HUES48 (cell line): ENCODE data around the gene HYAL3.
"Not testable (repeated sequence)": the region's sequence is repeated elsewhere in the genome, so short reads cannot be mapped to it uniquely, and the experiment has no call there.

ENCODE experiments used
- H3K27ac ChIP-seq: one replicate; pipeline ENCODE4 v1.7.0; 2013; ENCODE audit warnings: low read depth, low read length, inconsistent platforms
- H3K27me3 ChIP-seq: 2 replicates; pipeline ENCODE4 v1.6.1; 2013; ENCODE audit warnings: mild to moderate bottlenecking, low read length; ENCODE audit not compliant: control insufficient read depth, insufficient read depth
- H3K36me3 ChIP-seq: 2 replicates; pipeline ENCODE4 v1.6.1; 2013; ENCODE audit warnings: low read length; ENCODE audit not compliant: control insufficient read depth, insufficient read depth
- H3K4me1 ChIP-seq: 2 replicates; pipeline ENCODE4 v1.6.1; 2013; ENCODE audit warnings: mild to moderate bottlenecking, low read length; ENCODE audit not compliant: control insufficient read depth, insufficient read depth
- H3K4me3 ChIP-seq: 2 replicates; pipeline ENCODE4 v1.5.1; 2013; ENCODE audit warnings: mild to moderate bottlenecking, low read depth, low read length
- H3K9ac ChIP-seq: 2 replicates; pipeline ENCODE4 v1.6.1; 2013; ENCODE audit warnings: mild to moderate bottlenecking, low read depth, low read length, moderate library complexity
- H3K9me3 ChIP-seq: 2 replicates; pipeline ENCODE4 v1.6.1; 2013; ENCODE audit warnings: low read length; ENCODE audit not compliant: control insufficient read depth, insufficient read depth

HYAL3 gene

GRCh38 chr3:50246517-50246954 is 52.7 kb downstream of the HYAL3 start:
- peak overlapping the region; percentile 95 for H3K27ac ChIP-seq
- H3K9ac ChIP-seq: peak overlapping the region; percentile 46; the same call in 1 of the 2 replicates
- no peaks in the 10 kb centered on the region for H3K9me3 ChIP-seq
- H3K27me3 ChIP-seq: no peaks in the 10 kb centered on the region
- peaks cover 14% of the 10 kb centered on the region for H3K36me3 ChIP-seq
- H3K4me1 ChIP-seq: peaks cover 44% of the 10 kb centered on the region
- H3K4me3 ChIP-seq: no peak overlapping the region

- Histone ChIP-seq H3K27me3 (no peaks in the 10 kb centered on the region), H3K4me3 (peak overlapping the region; percentile 31), H3K36me3 (peaks cover 9% of the 10 kb centered on the region), H3K9ac (peak overlapping the region; percentile 46; the same call in 1 of the 2 replicates), H3K27ac (peak overlapping the region; percentile 95), H3K4me1 (peaks cover 48% of the 10 kb centered on the region), H3K9me3 (no peaks in the 10 kb centered on the region)
Observed at GRCh38 chr3:50245831-50246516, 53.2 kb downstream of the HYAL3 start.

GRCh38 chr3:50245251-50245745 is 53.9 kb downstream of the HYAL3 start:
- Histone ChIP-seq H3K36me3 (peaks cover 9% of the 10 kb centered on the region), H3K27me3 (no peaks in the 10 kb centered on the region), H3K27ac (peak overlapping the region; percentile 95), H3K9me3 (no peaks in the 10 kb centered on the region), H3K4me3 (peak overlapping the region; percentile 31; the same call in 1 of the 2 replicates), H3K9ac (peak overlapping the region; percentile 28; the same call in 1 of the 2 replicates), H3K4me1 (peaks cover 52% of the 10 kb centered on the region)

GRCh38 chr3:50244813-50245212 is 54.4 kb downstream of the HYAL3 start:
- H3K27me3 ChIP-seq, H3K9me3 ChIP-seq, H3K9ac ChIP-seq, H3K36me3 ChIP-seq, H3K4me3 ChIP-seq: not testable (repeated sequence)
- Histone ChIP-seq H3K27ac (peak overlapping the region; percentile 95), H3K4me1 (peaks cover 55% of the 10 kb centered on the region)

- H3K27ac ChIP-seq: peak overlapping the region; percentile 76
- H3K9ac ChIP-seq: no peak overlapping the region
- peaks cover 68% of the 10 kb centered on the region for H3K4me1 ChIP-seq
- peaks cover 9% of the 10 kb centered on the region for H3K36me3 ChIP-seq
- no peaks in the 10 kb centered on the region for H3K9me3 ChIP-seq
- no peaks in the 10 kb centered on the region for H3K27me3 ChIP-seq
- H3K4me3 ChIP-seq: no peak overlapping the region
Observed at GRCh38 chr3:50243543-50243895, 55.7 kb downstream of the HYAL3 start.

GRCh38 chr3:50242851-50243542 is 56.2 kb downstream of the HYAL3 start:
- no peaks in the 10 kb centered on the region for H3K27me3 ChIP-seq
- H3K9me3 ChIP-seq: no peaks in the 10 kb centered on the region
- peaks cover 9% of the 10 kb centered on the region for H3K36me3 ChIP-seq
- no peak overlapping the region for H3K4me3 ChIP-seq
- peak overlapping the region; percentile 99 for H3K27ac ChIP-seq
- H3K4me1 ChIP-seq: peaks cover 68% of the 10 kb centered on the region
- H3K9ac ChIP-seq: no peak overlapping the region
